ENCODE data around the gene ABCA9.

DNA sequence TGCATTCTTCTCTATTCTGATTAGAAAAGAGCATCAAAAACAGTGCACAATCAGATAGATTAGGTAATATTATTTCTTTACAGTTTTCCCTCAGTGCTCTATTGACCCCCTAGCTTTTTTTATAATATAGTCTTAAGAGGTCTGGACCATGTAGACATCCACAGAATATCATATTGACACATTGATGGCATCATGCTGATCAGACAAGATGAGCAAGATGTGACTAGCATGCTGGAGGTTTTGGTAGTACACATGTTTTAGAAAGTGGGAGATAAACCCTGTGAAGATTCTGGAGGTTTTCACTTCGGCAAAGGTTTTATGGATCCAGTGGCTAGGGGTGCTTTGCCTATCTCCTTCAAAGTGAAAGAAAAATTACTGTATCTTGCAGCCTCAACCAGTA, 102.8 kb downstream of the ABCA9 start:
- no peak for TF ChIP-seq EZH2phosphoT487 (IDR thresholded peaks at IDR 0.05; ENCODE audit: insufficient read depth, low read depth)
- TF ChIP-seq EZH2 (IDR thresholded peaks at IDR 0.05; ENCODE audit: insufficient read depth, poor library complexity, severe bottlenecking) = no peak

All from GM23248 (cell line).